HCT116 (cell line): ENCODE measurements around the gene HIC1. TPM values are rescaled to one million over a fixed set of nuclear protein-coding genes. Genes with fewer than 3 reads are reported as not detected.

Experiments used
- ATAC-seq: fragments of 200-7000 bp; cut with Tn5 transposase; 2 replicates; pipeline ENCODE4 v1.9.1; 2020; ENCODE audit warnings: mild to moderate bottlenecking, moderate library complexity
- BruUV-seq: library from RNA; stranded (reverse); fragments of 400-500 nt; replicated peaks from 2 replicates; lab custom pipeline; 2021; lab: Mats Ljungman, UMichigan
- CTCF ChIA-PET: fragments of 300-600 bp; sonication (Branson Sonifier 250); formaldehyde crosslinking; loops from one replicate; lab custom pipeline; 2021; ENCODE audit warnings: antibody characterized with exemption; lab: Charles Lee
- POLR2A ChIA-PET: fragments of 300-600, 350-600 bp; sonication (Branson Sonifier 250); formaldehyde crosslinking; loops from one replicate; lab custom pipeline; 2021; ENCODE audit warnings: antibody characterized with exemption; lab: Charles Lee
- RAD21 ChIA-PET, 2 experiments: fragments of 300-600 bp; sonication (Branson Sonifier 250); formaldehyde crosslinking; loops; one replicate each; lab custom pipeline; 2023; ENCODE audit warnings: low total read pairs in 2 of 2; ENCODE audit not compliant: uncharacterized antibody in 2 of 2, unreplicated experiment in 2 of 2, low non-redundant PET in 1 of 2; lab: Charles Lee
- DNase-seq: peaks from one replicate; pipeline ENCODE4 v3.0.0-alpha.2; 2010; ENCODE audit warnings: low read depth, low spot score
- H2AFZ ChIP-seq: fragments of 200-600 bp; shearing (Covaris generic), sonication (generic); 2 replicates; pipeline ENCODE4 v1.6.1; 2017; ENCODE audit warnings: low read depth, mixed run types, mixed read lengths, antibody characterized with exemption, low read length; ENCODE audit not compliant: poor library complexity, severe bottlenecking
- H3K27ac ChIP-seq: 2 replicates; pipeline ENCODE4 v1.5.1; 2012; ENCODE audit warnings: low read depth, low read length
- H3K27me3 ChIP-seq: fragments of 200-600 bp; sonication (generic); 2 replicates; pipeline ENCODE4 v1.6.1; 2016; ENCODE audit warnings: mixed run types, low read length, mixed read lengths; ENCODE audit not compliant: insufficient read depth
- H3K36me3 ChIP-seq, 2 experiments: fragments of 200-500 bp in 1 of 2; fragments of 200-600 bp in 1 of 2; sonication (Bioruptor generic) in 1 of 2; sonication (generic) in 1 of 2; 2 replicates each; pipeline versions ENCODE4 v1.5.1 to v1.6.1; 2014 to 2016; ENCODE audit warnings: low read length in 2 of 2, inconsistent platforms in 1 of 2, mixed read lengths in 1 of 2, mixed run types in 1 of 2; ENCODE audit not compliant: insufficient read depth in 2 of 2, control insufficient read depth in 1 of 2
- H3K4me1 ChIP-seq, 2 experiments: fragments of 200-600 bp in 1 of 2; sonication (generic) in 1 of 2; 2 replicates each; pipeline versions ENCODE4 v1.5.1 to v1.6.1; 2012 to 2017; ENCODE audit warnings: low read length in 2 of 2, inconsistent platforms in 1 of 2, mild to moderate bottlenecking in 1 of 2, mixed read lengths in 1 of 2, mixed run types in 1 of 2, moderate library complexity in 1 of 2; ENCODE audit not compliant: insufficient read depth in 2 of 2, control insufficient read depth in 1 of 2
- H3K4me2 ChIP-seq: fragments of 200-600 bp; sonication (generic); 2 replicates; pipeline ENCODE4 v1.6.1; 2017; ENCODE audit warnings: mixed run types, low read length, mixed read lengths
- H3K4me3 ChIP-seq, 2 experiments: fragments of 200-600 bp in 1 of 2; sonication (generic) in 1 of 2; replicated peaks in 1 of 2; 2 replicates each; pipeline ENCODE4 v1.5.1; 2011 to 2016; ENCODE audit warnings: low read length in 2 of 2, control low read depth in 1 of 2, low read depth in 1 of 2, mild to moderate bottlenecking in 1 of 2, mixed read lengths in 1 of 2, mixed run types in 1 of 2
- H3K79me2 ChIP-seq: fragments of 200-600 bp; sonication (generic); 2 replicates; pipeline ENCODE4 v1.6.1; 2017; ENCODE audit warnings: mild to moderate bottlenecking, mixed run types, low read length, moderate library complexity, mixed read lengths; ENCODE audit not compliant: insufficient read depth
- H3K9ac ChIP-seq: fragments of 200-600 bp; sonication (generic); 2 replicates; pipeline ENCODE4 v1.6.1; 2016; ENCODE audit warnings: low read length, mixed read lengths
- H3K9me2 ChIP-seq: fragments of 200-600 bp; sonication (generic), shearing (Covaris generic); 2 replicates; pipeline ENCODE4 v1.6.1; 2017; ENCODE audit warnings: mixed run types, mild to moderate bottlenecking, moderate library complexity; ENCODE audit not compliant: insufficient read depth
- H3K9me3 ChIP-seq, 2 experiments: fragments of 200-500 bp in 1 of 2; fragments of 200-600 bp in 1 of 2; sonication (Bioruptor generic) in 1 of 2; sonication (generic) in 1 of 2; 2 replicates each; pipeline ENCODE4 v1.6.1; 2014 to 2017; ENCODE audit warnings: low read length in 2 of 2, mixed read lengths in 2 of 2, inconsistent platforms in 1 of 2, low read depth in 1 of 2, mild to moderate bottlenecking in 1 of 2, mixed run types in 1 of 2, moderate library complexity in 1 of 2; ENCODE audit not compliant: control insufficient read depth in 1 of 2, insufficient read depth in 1 of 2
- H4K20me1 ChIP-seq: fragments of 200-600 bp; sonication (generic), shearing (Covaris generic); 2 replicates; pipeline ENCODE4 v1.6.1; 2017; ENCODE audit warnings: mixed run types, mild to moderate bottlenecking, moderate library complexity; ENCODE audit not compliant: insufficient read depth
- CBX3 ChIP-seq: IDR thresholded peaks from 2 replicates; pipeline ENCODE4 v1.6.1; 2012; ENCODE audit warnings: low read depth
- CEBPB ChIP-seq: IDR thresholded peaks from 2 replicates; pipeline ENCODE4 v1.6.1; 2012; ENCODE audit warnings: low read depth
- CTCF ChIP-seq, 3 experiments: fragments of 200-600 bp in 1 of 3; sonication (generic) in 1 of 3; IDR thresholded peaks in 2 of 3; conservative IDR thresholded peaks in 1 of 3; 2 replicates each; pipeline ENCODE4 v1.5.1; 2012 to 2017; ENCODE audit warnings: low read depth in 2 of 3, low read length in 2 of 3, antibody characterized with exemption in 1 of 3, borderline replicate concordance in 1 of 3, control low read depth in 1 of 3, mild to moderate bottlenecking in 1 of 3, mixed read lengths in 1 of 3, mixed run types in 1 of 3, moderate library complexity in 1 of 3; ENCODE audit not compliant: insufficient read depth in 1 of 3
- EGR1 ChIP-seq: IDR thresholded peaks from 2 replicates; pipeline ENCODE4 v1.6.1; 2012; ENCODE audit warnings: low read depth
- EZH2 ChIP-seq: fragments of 200-600 bp; sonication (generic); IDR thresholded peaks from 2 replicates; pipeline ENCODE4 v1.6.1; 2017; ENCODE audit warnings: antibody characterized with exemption, mixed run types
- FOSL1 ChIP-seq: IDR thresholded peaks from 2 replicates; pipeline ENCODE4 v1.6.1; 2012; ENCODE audit warnings: low read depth
- POLR2A ChIP-seq: IDR thresholded peaks from 2 replicates; pipeline ENCODE4 v1.7.0; 2011; ENCODE audit warnings: borderline replicate concordance; ENCODE audit not compliant: insufficient read depth, insufficient read length; ENCODE audit errors: extremely low read depth
- POLR2AphosphoS5 ChIP-seq: IDR thresholded peaks from 2 replicates; pipeline ENCODE4 v1.6.1; 2011; ENCODE audit warnings: mild to moderate bottlenecking, low read depth, low read length, moderate library complexity
- RAD21 ChIP-seq: IDR thresholded peaks from 2 replicates; pipeline ENCODE4 v1.6.1; 2012; ENCODE audit warnings: low read depth, mild to moderate bottlenecking
- REST ChIP-seq: IDR thresholded peaks from 2 replicates; pipeline ENCODE4 v1.6.1; 2012; ENCODE audit warnings: low read depth
- SP1 ChIP-seq: IDR thresholded peaks from 2 replicates; pipeline ENCODE4 v1.6.1; 2012; ENCODE audit warnings: low read depth
- SRF ChIP-seq: IDR thresholded peaks from 2 replicates; pipeline ENCODE4 v1.6.1; 2012; ENCODE audit warnings: low read depth
- TCF7L2 ChIP-seq: IDR thresholded peaks from 2 replicates; pipeline ENCODE4 v1.7.0; 2011; ENCODE audit warnings: borderline replicate concordance, inconsistent platforms; ENCODE audit not compliant: insufficient read depth, insufficient read length; ENCODE audit errors: extremely low read depth
- YY1 ChIP-seq: IDR thresholded peaks from 2 replicates; pipeline ENCODE4 v1.6.1; 2011; ENCODE audit warnings: low read length, low read depth, moderate library complexity, mild to moderate bottlenecking; ENCODE audit not compliant: insufficient replicate concordance; ENCODE audit errors: extremely low read depth
- ZFX ChIP-seq: fragments of 450-650 bp; IDR thresholded peaks from 2 replicates; pipeline ENCODE4 v1.6.1; 2017
- ZNF274 ChIP-seq: fragments of 200-500 bp; sonication (Bioruptor generic); IDR thresholded peaks from 2 replicates; pipeline ENCODE4 v1.6.1; 2014; ENCODE audit warnings: mild to moderate bottlenecking, low read depth, low read length, inconsistent platforms
- intact Hi-C: fragments of 100-400 bp; cut with micrococcal nuclease; formaldehyde crosslinking; loops from 2 replicates; pipeline ENCODE4 v1.10.0; 2022
- total RNA-seq: library from RNA; stranded (reverse); gene quantifications from one replicate; pipeline ENCODE4 v1.2.1, GENCODE V29; 2021; ENCODE audit not compliant: unreplicated experiment
- TF ChIP-seq, protein P1 (sequence below): IDR thresholded peaks from 2 replicates; pipeline ENCODE4 v1.6.1; 2012
- TF ChIP-seq, protein P2 (sequence below): IDR thresholded peaks from 2 replicates; pipeline ENCODE4 v1.6.1; 2012

The HIC1 gene
- total RNA-seq, 1 experiment from 2014 or later: 0.64 TPM

GRCh38 chr17:2108170-2108569 lies 53.3 kb downstream of the HIC1 start:
- H3K9me3 ChIP-seq: no peaks in the 10 kb centered on the region
- H3K27me3 ChIP-seq: no peaks in the 10 kb centered on the region
- TF ChIP-seq TCF7L2 (no peak), FOSL1 (no peak), YY1 (no peak), REST (no peak), EGR1 (no peak), ZFX (no peak), CBX3 (no peak), POLR2AphosphoS5 (no peak), POLR2A (no peak), EZH2 (no peak), CTCF (IDR thresholded peaks at IDR 0.05 in 2 of 3, conservative IDR thresholded peaks at IDR 0.05 in 1 of 3; ENCODE audit: borderline replicate concordance in 1 of 3, insufficient read depth in 1 of 3, low read depth in 2 of 3, low read length in 2 of 3) (no peak), SP1 (no peak), RAD21 (no peak), CEBPB (no peak), ZNF274 (no peak), SRF (no peak)
- TF ChIP-seq, protein P1, sequence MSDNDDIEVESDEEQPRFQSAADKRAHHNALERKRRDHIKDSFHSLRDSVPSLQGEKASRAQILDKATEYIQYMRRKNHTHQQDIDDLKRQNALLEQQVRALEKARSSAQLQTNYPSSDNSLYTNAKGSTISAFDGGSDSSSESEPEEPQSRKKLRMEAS: no peak
- TF ChIP-seq, protein P2, sequence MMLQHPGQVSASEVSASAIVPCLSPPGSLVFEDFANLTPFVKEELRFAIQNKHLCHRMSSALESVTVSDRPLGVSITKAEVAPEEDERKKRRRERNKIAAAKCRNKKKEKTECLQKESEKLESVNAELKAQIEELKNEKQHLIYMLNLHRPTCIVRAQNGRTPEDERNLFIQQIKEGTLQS: no peak
- H2AFZ ChIP-seq: no peak overlapping the region
- no peaks in the 10 kb centered on the region for H4K20me1 ChIP-seq
- H3K4me3 ChIP-seq: no peak overlapping the region
- H3K9me2 ChIP-seq: no peaks in the 10 kb centered on the region
- no TSS peak for BruUV-seq
- intact Hi-C loops: no loop called here
- ChIA-PET CTCF (no interaction called here), RAD21 (no interaction called here), POLR2A (no interaction called here)
- no peaks in the 10 kb centered on the region for H3K36me3 ChIP-seq
- no peak for DNase-seq
- peaks cover 0 to 5% of the 10 kb centered on the region in 2 experiments; a peak in 3 of 4 replicates for H3K4me1 ChIP-seq
- H3K27ac ChIP-seq: no peak overlapping the region
- no peak overlapping the region for H3K4me2 ChIP-seq
- H3K9ac ChIP-seq: no peak overlapping the region
- H3K79me2 ChIP-seq: no peaks in the 10 kb centered on the region
- ATAC-seq: no peak
